Measurements from ENCODE around the gene C1orf232.
A peak's percentile ranks its signal among the peaks of the same experiment; 100 is the strongest.

Gene C1orf232

GRCh38 chr1:26181586-26182382 is 13.0 kb upstream of the C1orf232 start:
- TF ChIP-seq YY1 (IDR thresholded peaks at IDR 0.05; ENCODE audit: low read depth) (no peak), REST (IDR thresholded peaks at IDR 0.05; ENCODE audit: low read depth) (no peak), CEBPB (IDR thresholded peaks at IDR 0.05) (no peak)

- no peak for TF ChIP-seq EP300 (IDR thresholded peaks at IDR 0.05; ENCODE audit: borderline replicate concordance)
- TF ChIP-seq TAF1 (IDR thresholded peaks at IDR 0.05; ENCODE audit: low read depth): no peak
- no peak for TF ChIP-seq MAX (IDR thresholded peaks at IDR 0.05)
- no peak for TF ChIP-seq ZBTB7A (IDR thresholded peaks at IDR 0.05; ENCODE audit: low read depth)
- no peak for TF ChIP-seq YY1 (IDR thresholded peaks at IDR 0.05; ENCODE audit: low read depth)
- no peak for TF ChIP-seq FOXM1 (IDR thresholded peaks at IDR 0.05; ENCODE audit: borderline replicate concordance, low read depth)
- no peak for TF ChIP-seq NFIC (IDR thresholded peaks at IDR 0.05)
- TF ChIP-seq CEBPB (IDR thresholded peaks at IDR 0.05): no peak
- no peak for TF ChIP-seq EGR1 (IDR thresholded peaks at IDR 0.05)
- no peak for TF ChIP-seq REST (IDR thresholded peaks at IDR 0.05; ENCODE audit: low read depth)
- no peak for TF ChIP-seq RAD21 (IDR thresholded peaks at IDR 0.05; ENCODE audit: low read depth)
- TF ChIP-seq CREB1 (IDR thresholded peaks at IDR 0.05; ENCODE audit: low read depth): no peak
These were observed 11.3 kb upstream of the C1orf232 start for GRCh38 chr1:26180010-26180506.

- TF ChIP-seq MAX (IDR thresholded peaks at IDR 0.05) (peak; percentile 78), CEBPB (IDR thresholded peaks at IDR 0.05) (no peak), NFIC (IDR thresholded peaks at IDR 0.05) (no peak), REST (IDR thresholded peaks at IDR 0.05; ENCODE audit: low read depth) (no peak), CREB1 (IDR thresholded peaks at IDR 0.05; ENCODE audit: low read depth) (no peak), FOXM1 (IDR thresholded peaks at IDR 0.05; ENCODE audit: borderline replicate concordance, low read depth) (no peak), USF1 (IDR thresholded peaks at IDR 0.05) (peak; percentile 12), TEAD4 (IDR thresholded peaks at IDR 0.05) (peak; percentile 80), YY1 (IDR thresholded peaks at IDR 0.05; ENCODE audit: low read depth) (peak; percentile 73), EP300 (IDR thresholded peaks at IDR 0.05; ENCODE audit: borderline replicate concordance) (peak; percentile 39; the same call in 1 of the 2 replicates), TCF12 (IDR thresholded peaks at IDR 0.05; ENCODE audit: low read depth) (no peak; the same call in 1 of the 2 replicates), EGR1 (IDR thresholded peaks at IDR 0.05) (no peak), TAF1 (IDR thresholded peaks at IDR 0.05; ENCODE audit: low read depth) (peak; percentile 68; the same call in 1 of the 2 replicates), ZBTB7A (IDR thresholded peaks at IDR 0.05; ENCODE audit: low read depth) (peak; percentile 74; the same call in 1 of the 2 replicates), RAD21 (IDR thresholded peaks at IDR 0.05; ENCODE audit: low read depth) (no peak)
These were observed 8.5 kb upstream of the C1orf232 start, which contains the start of gene CNKSR1 for GRCh38 chr1:26177182-26177684. Gene CNKSR1 (plus strand): TSS chr1:26177491. CDS start chr1:26177548, 57 bp downstream.

- TF ChIP-seq TAF1 (IDR thresholded peaks at IDR 0.05; ENCODE audit: low read depth) (no peak), USF1 (IDR thresholded peaks at IDR 0.05) (no peak), CREB1 (IDR thresholded peaks at IDR 0.05; ENCODE audit: low read depth) (no peak), EP300 (IDR thresholded peaks at IDR 0.05; ENCODE audit: borderline replicate concordance) (no peak), ZBTB7A (IDR thresholded peaks at IDR 0.05; ENCODE audit: low read depth) (no peak)
These were observed 6.6 kb upstream of the C1orf232 start for GRCh38 chr1:26175346-26175745.
